Medulla oblongata (tissue), 1 donor: Measurements from ENCODE around the gene PLIN1.

ENCODE experiments used
- DNase-seq: peaks from one replicate; pipeline ENCODE4 v3.0.0-alpha.2; 2015; ENCODE audit errors: extremely low spot score

Gene PLIN1

GRCh38 chr15:89654301-89654761 lies 24.8 kb downstream of the PLIN1 start:
- DNase-seq = no peak

- DNase-seq = no peak
These were observed 25.6 kb downstream of the PLIN1 start for GRCh38 chr15:89653578-89653977.

GRCh38 chr15:89652666-89653065 lies 26.5 kb downstream of the PLIN1 start:
- no peak for DNase-seq

- no peak for DNase-seq
These were observed 27.0 kb downstream of the PLIN1 start for GRCh38 chr15:89652131-89652530.

GRCh38 chr15:89649716-89650115 lies 29.5 kb downstream of the PLIN1 start:
- DNase-seq = no peak

GRCh38 chr15:89649013-89649625 lies 30.0 kb downstream of the PLIN1 start:
- no peak for DNase-seq

- no peak for DNase-seq
These were observed 30.8 kb downstream of the PLIN1 start for GRCh38 chr15:89648106-89649012.

GRCh38 chr15:89647191-89647851 lies 31.8 kb downstream of the PLIN1 start:
- peak; percentile 36 for DNase-seq

- DNase-seq = no peak
These were observed 32.6 kb downstream of the PLIN1 start for GRCh38 chr15:89646416-89647141.

- DNase-seq = no peak
These were observed 33.5 kb downstream of the PLIN1 start for GRCh38 chr15:89645680-89646079.

- DNase-seq = no peak
These were observed 37.1 kb downstream of the PLIN1 start for GRCh38 chr15:89642106-89642505.

- no peak for DNase-seq
These were observed 38.1 kb downstream of the PLIN1 start for GRCh38 chr15:89641053-89641452.

GRCh38 chr15:89640245-89640644 lies 38.9 kb downstream of the PLIN1 start:
- DNase-seq = no peak

- DNase-seq = no peak
These were observed 45.6 kb downstream of the PLIN1 start for GRCh38 chr15:89633585-89633984.

GRCh38 chr15:89632563-89633430 lies 46.4 kb downstream of the PLIN1 start:
- DNase-seq = no peak

GRCh38 chr15:89631902-89632264 lies 47.3 kb downstream of the PLIN1 start:
- DNase-seq = no peak

GRCh38 chr15:89630974-89631901 lies 47.9 kb downstream of the PLIN1 start:
- no peak for DNase-seq

GRCh38 chr15:89630260-89630659 lies 48.9 kb downstream of the PLIN1 start:
- DNase-seq = no peak

- no peak for DNase-seq
These were observed 49.3 kb downstream of the PLIN1 start for GRCh38 chr15:89629829-89630228.
